Fibroblast of the aortic adventitia (primary cell): ENCODE measurements around the gene GCC2. TPM values are rescaled to one million over a fixed set of nuclear protein-coding genes. Genes with fewer than 3 reads are reported as not detected.
A peak's percentile ranks its signal among the peaks of the same experiment; 100 is the strongest.
"Not testable (repeated sequence)": the region's sequence is repeated elsewhere in the genome, so short reads cannot be mapped to it uniquely, and the experiment has no call there.

Source experiments
- DNase-seq: peaks from one replicate; pipeline ENCODE4 v3.0.0-alpha.2; 2010; ENCODE audit warnings: low read depth
- H3K4me3 ChIP-seq: 2 replicates; pipeline ENCODE4 v1.5.1; 2011; ENCODE audit warnings: low read depth, mild to moderate bottlenecking, control low read depth, low read length, moderate library complexity
- CTCF ChIP-seq: IDR thresholded peaks from 2 replicates; pipeline ENCODE4 v1.5.1; 2011; ENCODE audit warnings: mild to moderate bottlenecking, low read length, control low read depth, inconsistent platforms; ENCODE audit not compliant: insufficient read depth
- total RNA-seq: library from RNA; depleted of rRNA; stranded (reverse); fragments of >200 nt; gene quantifications from 2 replicates; pipeline ENCODE4 v1.2.3, GENCODE V29; 2012; ENCODE audit warnings: low replicate concordance

The GCC2 gene
- total RNA-seq, 1 donor = 42.8 TPM

DNA sequence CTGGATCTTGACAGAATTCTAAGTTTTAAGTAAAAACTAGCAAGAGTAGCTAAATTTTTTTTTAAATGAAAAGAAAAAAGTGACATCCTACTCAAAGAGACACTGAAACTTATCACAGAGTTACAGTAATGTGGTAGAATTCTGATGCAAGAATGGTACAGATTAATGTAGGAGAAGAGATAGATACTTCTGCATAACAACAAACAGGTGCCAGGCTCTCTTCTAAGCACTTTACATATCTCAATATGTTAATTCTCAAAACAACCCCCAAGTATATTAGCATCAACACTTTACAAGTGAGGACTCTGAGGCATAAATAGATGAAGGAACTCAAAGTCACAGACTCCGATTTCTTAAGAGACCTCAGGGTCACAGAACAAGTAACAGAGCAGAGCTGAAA is 28.1 kb downstream of the GCC2 start:
- TF ChIP-seq CTCF = no peak
- no peak for DNase-seq

DNA sequence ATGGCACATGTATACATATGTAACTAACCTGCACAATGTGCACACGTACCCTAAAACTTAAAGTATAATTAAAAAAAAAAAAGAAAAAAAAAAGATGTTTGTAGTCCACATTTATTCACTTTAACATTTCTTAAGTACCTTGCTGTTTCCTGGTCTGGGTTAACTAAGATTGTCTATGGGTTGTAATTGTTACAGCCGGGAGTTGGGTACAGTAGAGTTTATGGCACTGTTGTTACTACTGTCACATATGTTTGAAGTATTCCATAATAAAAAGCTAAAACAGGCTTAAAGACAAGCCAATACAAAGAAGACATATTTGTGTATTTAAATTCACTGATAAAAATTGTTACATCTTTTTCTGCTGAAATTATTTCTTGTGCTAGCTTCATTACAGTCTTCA is 36.2 kb downstream of the GCC2 start:
- no peak for TF ChIP-seq CTCF
- no peak overlapping the region for H3K4me3 ChIP-seq
- DNase-seq = no peak

More for the DNA sequence above, 28.1 kb downstream of the GCC2 start:
- no peak overlapping the region for H3K4me3 ChIP-seq

GRCh38 chr2:108490506-108491122 is 41.6 kb downstream of the GCC2 start:
- DNase-seq = no peak
- no peak for TF ChIP-seq CTCF
- H3K4me3 ChIP-seq = no peak overlapping the region

DNA sequence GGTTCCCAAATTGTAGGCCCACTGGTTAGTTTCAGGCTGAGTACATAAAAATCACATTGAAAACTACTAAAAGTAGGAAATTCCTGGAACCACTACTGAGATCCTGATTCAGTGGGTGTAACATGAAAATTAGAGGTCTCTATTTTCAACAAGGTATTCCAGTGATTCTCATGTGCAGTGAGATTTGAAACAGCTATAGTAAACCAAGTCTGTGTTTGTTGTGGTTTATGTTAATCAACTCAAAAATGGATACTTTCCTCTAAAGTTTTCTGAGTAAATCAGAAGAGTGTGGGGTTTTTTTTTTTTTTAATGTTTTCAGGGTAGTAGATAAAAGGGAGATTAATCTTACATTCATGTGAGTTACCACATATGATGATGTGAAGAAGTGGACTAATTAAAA is 42.8 kb downstream of the GCC2 start:
- TF ChIP-seq CTCF = no peak
- DNase-seq = no peak
- H3K4me3 ChIP-seq = no peak overlapping the region

DNA sequence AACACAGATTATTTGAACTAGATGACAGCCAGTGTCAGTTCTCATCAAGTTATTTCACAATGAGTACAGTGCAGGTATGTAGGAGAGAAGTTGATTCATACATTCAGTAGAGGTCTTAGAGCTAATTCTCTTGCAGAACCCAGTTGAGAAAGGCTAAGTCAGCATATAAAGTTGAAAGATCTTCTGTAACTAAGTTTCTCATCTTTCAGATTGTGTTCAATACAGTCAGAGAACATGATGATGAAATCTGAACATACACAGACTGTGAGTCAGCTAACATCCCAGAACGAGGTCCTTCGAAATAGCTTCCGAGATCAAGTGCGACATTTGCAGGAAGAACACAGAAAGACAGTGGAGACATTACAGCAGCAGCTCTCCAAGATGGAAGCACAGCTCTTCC is 43.4 kb downstream of the GCC2 start:
- no peak for TF ChIP-seq CTCF
- no peak overlapping the region for H3K4me3 ChIP-seq
- DNase-seq = peak; percentile 68

DNA sequence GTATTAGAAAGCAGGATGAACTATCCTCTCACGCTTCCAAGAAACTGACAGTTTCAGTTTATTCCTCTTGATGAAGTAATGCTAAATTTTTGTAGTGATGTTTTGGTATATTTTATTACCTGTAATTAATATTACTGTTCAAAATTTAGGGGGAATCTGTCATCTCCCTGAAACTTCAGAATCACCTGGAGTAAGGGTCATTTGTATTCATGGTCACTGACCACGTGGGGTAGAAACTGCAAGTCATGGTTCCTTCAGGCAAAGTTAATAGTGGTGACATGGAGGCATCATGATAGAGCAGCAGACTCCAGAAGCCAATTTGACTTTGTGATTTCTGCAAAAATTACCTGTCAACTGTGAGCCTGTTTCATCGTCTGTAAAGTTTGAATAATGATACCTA is 47.2 kb downstream of the GCC2 start:
- not testable (repeated sequence) for H3K4me3 ChIP-seq, DNase-seq

DNA sequence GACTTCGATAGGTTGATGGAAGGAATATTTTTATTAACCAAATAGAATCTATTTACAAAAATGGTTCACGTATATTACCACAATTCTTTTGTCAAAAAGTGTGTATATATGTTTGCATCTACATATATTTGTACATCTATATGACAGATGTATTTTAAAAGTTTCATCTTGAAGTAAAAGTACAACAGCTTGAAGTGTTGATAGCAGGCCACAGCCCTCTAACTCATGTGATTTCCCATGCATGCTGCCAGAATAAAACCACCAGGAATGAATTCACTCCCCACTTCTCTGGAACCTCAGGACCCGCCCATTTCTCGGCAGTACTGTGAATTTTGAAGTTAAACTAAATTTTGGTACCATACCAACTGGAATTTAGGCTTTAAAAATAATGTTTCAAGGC is 58.6 kb downstream of the GCC2 start:
- H3K4me3 ChIP-seq = not testable (repeated sequence)
- DNase-seq = peak; percentile 73

GRCh38 chr2:108512431-108512830 is 63.4 kb downstream of the GCC2 start:
- peak; percentile 58 for DNase-seq
- H3K4me3 ChIP-seq = not testable (repeated sequence)

DNA sequence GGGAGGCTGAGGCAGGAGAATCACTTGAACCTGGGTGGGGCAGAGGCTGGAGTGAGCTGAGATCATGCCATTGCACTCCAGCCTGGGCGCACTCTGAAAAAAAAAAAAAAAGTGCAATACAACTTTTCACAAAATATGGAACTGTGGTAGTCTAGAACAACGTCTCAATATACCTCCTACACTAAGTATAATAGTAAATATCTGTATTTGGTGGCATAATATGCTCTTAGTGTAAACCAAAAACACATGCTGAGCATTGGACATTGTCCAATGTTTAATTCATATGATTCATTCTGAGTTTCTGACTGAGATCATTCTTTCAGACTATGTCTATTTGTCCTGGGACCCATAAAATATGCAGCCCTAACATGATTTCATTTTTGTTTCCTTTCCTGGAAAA is 65.5 kb downstream of the GCC2 start:
- not testable (repeated sequence) for DNase-seq, H3K4me3 ChIP-seq

- H3K4me3 ChIP-seq, DNase-seq: not testable (repeated sequence)
These were observed 75.7 kb downstream of the GCC2 start for GRCh38 chr2:108524688-108525087.

DNA sequence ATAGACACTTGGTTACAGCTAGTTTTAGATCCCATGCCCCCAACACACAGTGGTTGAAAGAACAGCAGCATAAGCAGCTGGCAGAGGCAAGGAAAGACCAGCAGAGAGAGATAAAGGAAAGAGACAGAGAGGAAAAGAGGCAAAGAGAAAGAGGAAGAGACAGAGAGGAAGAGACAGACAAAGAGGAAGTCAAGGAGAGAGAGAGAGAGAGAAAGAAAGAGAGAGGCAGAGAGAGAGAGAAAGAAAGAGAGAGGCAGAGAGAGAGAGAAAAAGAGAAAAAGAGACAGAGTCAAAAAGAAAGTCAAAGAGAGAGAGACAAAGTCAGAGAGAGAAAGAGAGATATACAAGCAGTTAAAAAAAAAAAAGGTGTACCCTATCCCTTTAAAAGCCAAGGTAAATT is 76.3 kb downstream of the GCC2 start:
- H3K4me3 ChIP-seq, DNase-seq: not testable (repeated sequence)
